ENCODE measurements around the gene ZNF433.
"Not testable (repeated sequence)": the region's sequence is repeated elsewhere in the genome, so short reads cannot be mapped to it uniquely, and the experiment has no call there.

ZNF433 gene

GRCh38 chr19:12035220-12036172 is at the start of gene ZNF433:
ZNF433 (minus strand) TSS chr19:12035679; CDS start chr19:12035539, 140 bp downstream.
- DNase-seq (ENCODE audit: extremely low read depth in 1 of 2, low read depth in 1 of 2): peak; percentile 25 to 58

- not testable (repeated sequence) for DNase-seq (ENCODE audit: extremely low read depth in 1 of 2, low read depth in 1 of 2)
Observed at GRCh38 chr19:12083336-12083735, 47.9 kb upstream of the ZNF433 start.

DNA sequence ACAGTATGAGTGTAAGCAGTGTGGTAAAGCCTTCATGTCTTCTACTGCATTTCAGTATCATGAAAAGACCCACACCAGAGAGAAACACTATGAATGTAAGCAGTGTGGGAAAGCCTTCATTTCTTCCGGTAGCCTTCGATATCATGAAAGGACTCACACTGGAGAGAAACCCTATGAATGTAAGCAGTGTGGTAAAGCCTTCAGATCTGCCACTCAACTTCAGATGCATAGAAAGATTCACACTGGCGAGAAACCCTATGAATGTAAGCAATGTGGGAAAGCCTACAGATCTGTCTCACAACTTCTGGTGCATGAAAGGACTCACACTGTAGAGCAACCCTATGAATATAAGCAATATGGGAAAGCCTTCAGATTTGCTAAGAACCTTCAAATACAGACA is 41.9 kb upstream of the ZNF433 start:
- DNase-seq (ENCODE audit: extremely low read depth in 1 of 2, low read depth in 1 of 2): no peak

DNA sequence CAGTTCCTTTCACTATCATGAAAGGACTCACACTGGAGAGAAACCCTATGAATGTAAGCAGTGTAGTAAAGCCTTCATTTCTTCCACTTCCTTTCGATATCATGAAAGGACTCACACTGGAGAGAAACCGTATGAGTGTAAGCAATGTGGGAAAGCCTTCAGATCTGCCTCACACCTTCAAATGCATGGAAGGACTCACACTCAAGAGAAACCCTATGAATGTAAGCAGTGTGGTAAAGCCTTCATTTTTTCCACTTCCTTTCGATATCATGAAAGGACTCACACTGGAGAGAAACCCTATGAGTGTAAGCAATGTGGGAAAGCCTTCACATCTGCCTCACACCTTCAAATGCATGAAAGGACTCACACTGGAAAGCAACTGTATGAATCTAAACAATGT is 40.9 kb upstream of the ZNF433 start:
- not testable (repeated sequence) for DNase-seq (ENCODE audit: extremely low read depth in 1 of 2, low read depth in 1 of 2)

DNA sequence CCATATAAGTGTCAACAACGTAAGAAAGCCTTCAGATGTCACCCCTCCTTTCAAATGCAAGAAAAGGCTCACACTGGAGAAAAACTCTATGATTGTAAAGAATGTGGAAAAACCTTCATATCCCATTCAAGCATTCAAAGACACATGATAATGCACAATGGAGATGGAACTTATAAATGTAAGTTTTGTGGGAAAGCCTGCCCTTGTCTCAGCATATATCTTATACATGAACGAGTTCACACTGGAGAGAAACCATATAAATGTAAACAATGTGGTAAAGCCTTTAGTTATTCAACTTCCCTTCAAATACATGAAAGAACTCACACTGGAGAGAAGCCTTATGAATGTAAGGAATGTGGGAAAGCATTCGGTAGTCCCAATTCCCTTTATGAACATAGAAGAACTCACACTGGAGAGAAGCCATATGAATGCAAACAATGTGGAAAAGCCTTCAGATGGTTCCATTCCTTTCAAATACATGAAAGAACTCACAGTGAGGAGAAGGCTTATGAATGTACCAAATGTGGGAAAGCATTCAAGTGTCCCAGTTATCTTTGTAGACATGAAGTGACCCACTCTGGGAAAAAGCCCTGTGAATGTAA is 40.2 kb upstream of the ZNF433 start:
- DNase-seq (ENCODE audit: extremely low read depth in 1 of 2, low read depth in 1 of 2): no peak

DNA sequence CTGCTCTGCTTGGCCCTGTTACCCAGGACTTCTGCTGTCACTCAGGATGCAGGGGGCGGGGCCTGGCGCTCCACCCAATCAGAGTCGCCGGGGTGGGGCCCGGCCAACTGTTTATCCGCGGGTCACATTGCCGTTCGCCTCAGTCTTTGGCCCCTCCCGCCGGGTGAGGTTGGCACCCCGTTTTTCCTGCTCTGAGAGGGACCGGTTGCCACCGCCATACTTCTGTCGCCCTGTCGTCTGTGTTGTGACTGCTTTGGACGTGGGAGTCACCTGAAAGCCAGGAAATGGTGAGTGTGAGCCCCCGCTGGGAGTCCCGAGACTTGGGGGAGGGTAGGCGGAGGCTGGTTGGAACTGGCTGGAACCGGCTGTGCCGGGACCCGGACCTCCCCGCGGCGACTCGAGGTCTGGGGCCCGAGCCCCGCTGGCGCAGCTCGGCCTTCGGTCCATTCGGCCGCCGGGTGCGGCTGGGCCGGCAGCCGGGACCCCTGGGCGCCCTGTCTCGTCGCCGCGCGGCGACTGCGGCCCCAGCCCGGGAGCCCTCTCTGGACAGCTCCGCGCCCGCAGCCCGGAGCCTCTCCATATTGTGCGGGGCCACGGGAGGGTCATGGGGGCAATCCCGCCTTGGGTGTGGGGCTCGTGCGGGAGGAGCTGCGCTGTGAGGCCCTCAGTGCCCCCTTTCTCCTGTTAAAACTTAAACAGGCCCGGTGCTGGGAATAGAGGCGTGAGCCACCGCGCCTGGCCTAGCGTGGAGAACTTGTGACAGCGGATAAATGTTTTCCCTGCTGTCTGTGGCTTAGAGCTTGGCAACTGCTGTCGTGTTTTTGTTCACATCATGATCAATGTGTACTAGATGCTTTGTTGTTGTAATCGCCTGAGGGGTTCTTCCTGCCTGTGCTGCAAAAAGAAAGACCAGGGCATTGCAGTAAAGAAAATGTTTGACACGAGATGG is 29.4 kb upstream of the ZNF433 start, which contains the start of gene ZNF844:
TSS of gene ZNF844 (plus strand) at position 142 of the 949 bp plus-strand sequence. CDS start at position 285, 143 bp downstream.
- DNase-seq (ENCODE audit: extremely low read depth in 1 of 2, low read depth in 1 of 2): peak; percentile 48 to 71

- no peak for DNase-seq (ENCODE audit: extremely low read depth in 1 of 2, low read depth in 1 of 2)
Observed at GRCh38 chr19:12055784-12056183, 20.3 kb upstream of the ZNF433 start.

GRCh38 chr19:12052497-12053169 is 17.2 kb upstream of the ZNF433 start, which contains the start of gene ZNF878:
ZNF878 (minus strand) TSS chr19:12052961; CDS start chr19:12052801, 160 bp downstream.
- DNase-seq (ENCODE audit: extremely low read depth in 1 of 2, low read depth in 1 of 2): peak in 1 of 2 donors; percentile 71

DNA sequence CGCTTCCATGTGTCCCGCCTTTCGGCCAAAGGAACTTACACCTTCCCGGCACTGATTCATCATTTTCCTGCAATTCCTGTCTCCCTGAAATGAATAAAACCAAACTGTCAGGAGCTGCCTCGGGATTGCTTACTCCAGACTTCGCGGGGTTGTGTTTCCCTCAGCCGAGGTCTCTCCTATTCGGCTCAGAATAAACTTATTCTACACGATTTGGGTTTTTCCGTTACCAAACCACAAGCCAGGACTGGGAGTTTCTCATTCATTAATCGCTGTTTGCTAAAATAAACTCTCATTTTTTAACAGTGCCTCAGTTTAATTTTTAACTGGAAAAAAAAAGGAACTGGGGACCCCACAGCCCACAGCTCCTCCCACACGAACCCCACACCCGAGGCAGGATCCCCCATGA is 16.6 kb upstream of the ZNF433 start:
- no peak for DNase-seq (ENCODE audit: extremely low read depth in 1 of 2, low read depth in 1 of 2)

DNA sequence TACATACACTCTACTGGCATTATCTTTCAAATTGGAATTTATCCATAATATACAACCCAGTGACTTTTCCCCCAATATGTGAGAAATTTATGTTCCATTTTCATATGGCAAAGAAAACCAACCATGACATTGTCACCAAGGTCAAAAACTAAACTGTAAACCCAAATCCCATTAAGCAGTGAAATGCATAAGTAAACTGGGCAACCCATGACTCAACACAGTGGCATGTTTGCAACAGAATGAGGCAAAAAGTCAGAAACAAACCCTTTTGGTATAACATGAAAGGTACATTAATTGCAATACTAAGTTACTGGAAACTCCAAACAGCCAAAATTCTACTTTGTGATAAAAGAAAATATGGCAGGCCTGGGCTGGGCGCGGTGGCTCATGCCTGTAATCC is 12.4 kb upstream of the ZNF433 start:
- no peak for DNase-seq (ENCODE audit: extremely low read depth in 1 of 2, low read depth in 1 of 2)

GRCh38 chr19:12043752-12044422 is 8.4 kb upstream of the ZNF433 start:
- DNase-seq (ENCODE audit: extremely low read depth in 1 of 2, low read depth in 1 of 2): no peak

- no peak for DNase-seq (ENCODE audit: extremely low read depth in 1 of 2, low read depth in 1 of 2)
Observed at GRCh38 chr19:12042893-12043292, 7.4 kb upstream of the ZNF433 start.

DNA sequence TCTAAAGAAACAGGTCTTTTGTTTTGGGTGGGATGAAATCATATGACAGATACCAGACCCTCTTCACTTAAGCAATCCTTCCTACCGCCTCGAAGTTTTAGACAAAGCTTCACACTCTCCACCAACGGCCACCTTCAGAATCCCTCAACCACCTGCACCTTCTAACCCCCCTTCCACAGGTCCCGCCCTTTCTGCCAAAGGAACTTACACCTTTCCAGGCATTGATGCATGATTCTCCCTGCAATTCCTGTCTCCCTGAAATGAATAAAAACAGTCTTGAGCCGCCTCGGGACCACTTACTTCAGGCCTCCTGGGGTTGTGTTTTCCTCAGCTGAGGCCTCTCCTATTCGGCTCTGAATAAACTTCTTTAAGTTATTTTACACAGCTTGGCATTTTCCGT is 859 bp downstream of the ZNF433 start:
- DNase-seq (ENCODE audit: extremely low read depth in 1 of 2, low read depth in 1 of 2): no peak

GRCh38 chr19:12034198-12034597 is 1.3 kb downstream of the ZNF433 start:
- no peak for DNase-seq (ENCODE audit: extremely low read depth in 1 of 2, low read depth in 1 of 2)

- DNase-seq (ENCODE audit: extremely low read depth in 1 of 2, low read depth in 1 of 2): no peak
Observed at GRCh38 chr19:12015753-12016116, 19.7 kb downstream of the ZNF433 start.

DNA sequence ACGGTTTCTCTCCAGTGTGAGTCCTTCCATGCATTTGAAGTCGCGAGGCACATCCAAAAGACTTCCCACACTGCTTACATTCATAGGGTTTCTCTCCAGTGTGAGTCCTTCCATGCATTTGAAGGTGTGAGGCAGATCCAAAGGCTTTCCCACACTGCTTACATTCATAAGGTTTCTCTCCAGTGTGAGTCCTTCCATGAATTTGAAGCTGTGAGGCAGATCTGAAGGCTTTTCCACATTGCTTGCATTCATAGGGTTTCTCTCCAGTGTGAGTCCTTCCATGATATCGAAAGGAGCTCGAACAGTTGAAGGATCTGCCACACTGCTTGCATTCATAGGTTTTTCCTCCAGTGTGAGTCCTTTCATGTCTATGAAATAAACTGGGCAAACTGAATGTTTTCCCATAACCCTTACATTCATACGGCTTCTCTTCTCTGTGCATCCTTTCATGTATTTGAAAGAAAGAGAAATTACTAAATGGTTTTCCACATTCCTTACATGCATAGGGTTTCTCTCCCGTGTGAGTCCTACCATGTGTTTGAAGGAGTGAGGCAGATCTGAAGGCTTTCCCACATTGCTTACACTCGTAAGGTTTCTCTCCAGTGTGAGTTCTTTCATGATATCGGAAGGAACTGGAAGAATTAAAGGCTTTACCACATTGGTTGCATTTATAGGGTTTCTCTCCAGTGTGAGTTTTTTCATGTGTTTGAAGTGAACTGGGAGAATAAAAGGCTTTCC is 20.3 kb downstream of the ZNF433 start:
- DNase-seq (ENCODE audit: extremely low read depth in 1 of 2, low read depth in 1 of 2): no peak

GRCh38 chr19:12000152-12000981 is 35.1 kb downstream of the ZNF433 start:
- no peak for DNase-seq (ENCODE audit: extremely low read depth in 1 of 2, low read depth in 1 of 2)

GRCh38 chr19:11995174-11995573 is 40.3 kb downstream of the ZNF433 start:
- no peak for DNase-seq (ENCODE audit: extremely low read depth in 1 of 2, low read depth in 1 of 2)

Data from stimulated activated CD8-positive, alpha-beta memory T cell treated with anti-CD3 and anti-CD28 coated beads, Interleukin-7, amount 100 ng/mL, for 48 hours (primary cell).